ENCODE measurements around the gene FARP2. TPM values are rescaled to one million over a fixed set of nuclear protein-coding genes. Genes with fewer than 3 reads are reported as not detected.

Gene FARP2
- total and polyA plus RNA-seq, 2 of the 13 experiments (the other 11 are each of a cell fraction or from before 2014, with no cell fraction given) = 28.0 to 45.4 TPM

DNA sequence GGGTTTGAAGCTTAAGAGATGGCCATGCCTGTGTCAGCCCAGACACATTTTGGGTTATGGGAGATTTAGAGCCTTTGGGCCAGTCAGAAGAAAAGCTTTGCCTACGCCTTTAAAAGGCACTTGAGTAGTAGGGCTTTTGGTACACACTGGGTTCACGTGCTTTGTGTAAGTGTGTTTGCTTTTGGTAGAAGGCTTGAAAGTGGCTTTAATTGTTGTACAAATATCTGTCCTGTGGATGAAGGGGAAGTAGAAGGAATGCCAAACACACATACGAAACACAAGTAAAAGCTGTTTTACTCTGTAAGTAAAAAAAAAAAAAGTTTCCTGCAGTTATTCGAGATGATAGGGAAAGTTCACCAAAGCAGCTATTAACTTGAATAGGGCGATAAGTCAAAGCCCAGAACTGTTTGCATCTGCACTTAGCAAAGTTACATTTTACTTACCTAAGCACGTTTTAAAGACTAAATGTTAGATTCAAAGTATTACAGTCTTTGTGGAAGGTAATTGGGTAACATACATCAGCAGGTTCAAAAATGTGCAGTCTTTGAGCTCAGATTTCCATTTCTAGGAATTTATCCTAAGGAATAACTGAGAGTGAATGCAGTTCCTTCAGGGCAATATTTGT lies 76.9 kb downstream of the FARP2 start (continued):
- TF ChIP-seq KLF16 (CRISPR knock-in tag; IDR thresholded peaks at IDR 0.05) = peak in 1 of 2 experiments; percentile 79; a peak in 1 of 4 replicates
- TF ChIP-seq PAX8 (CRISPR knock-in tag; IDR thresholded peaks at IDR 0.05; ENCODE audit: borderline replicate concordance) = no peak
- TF ChIP-seq, protein P1, sequence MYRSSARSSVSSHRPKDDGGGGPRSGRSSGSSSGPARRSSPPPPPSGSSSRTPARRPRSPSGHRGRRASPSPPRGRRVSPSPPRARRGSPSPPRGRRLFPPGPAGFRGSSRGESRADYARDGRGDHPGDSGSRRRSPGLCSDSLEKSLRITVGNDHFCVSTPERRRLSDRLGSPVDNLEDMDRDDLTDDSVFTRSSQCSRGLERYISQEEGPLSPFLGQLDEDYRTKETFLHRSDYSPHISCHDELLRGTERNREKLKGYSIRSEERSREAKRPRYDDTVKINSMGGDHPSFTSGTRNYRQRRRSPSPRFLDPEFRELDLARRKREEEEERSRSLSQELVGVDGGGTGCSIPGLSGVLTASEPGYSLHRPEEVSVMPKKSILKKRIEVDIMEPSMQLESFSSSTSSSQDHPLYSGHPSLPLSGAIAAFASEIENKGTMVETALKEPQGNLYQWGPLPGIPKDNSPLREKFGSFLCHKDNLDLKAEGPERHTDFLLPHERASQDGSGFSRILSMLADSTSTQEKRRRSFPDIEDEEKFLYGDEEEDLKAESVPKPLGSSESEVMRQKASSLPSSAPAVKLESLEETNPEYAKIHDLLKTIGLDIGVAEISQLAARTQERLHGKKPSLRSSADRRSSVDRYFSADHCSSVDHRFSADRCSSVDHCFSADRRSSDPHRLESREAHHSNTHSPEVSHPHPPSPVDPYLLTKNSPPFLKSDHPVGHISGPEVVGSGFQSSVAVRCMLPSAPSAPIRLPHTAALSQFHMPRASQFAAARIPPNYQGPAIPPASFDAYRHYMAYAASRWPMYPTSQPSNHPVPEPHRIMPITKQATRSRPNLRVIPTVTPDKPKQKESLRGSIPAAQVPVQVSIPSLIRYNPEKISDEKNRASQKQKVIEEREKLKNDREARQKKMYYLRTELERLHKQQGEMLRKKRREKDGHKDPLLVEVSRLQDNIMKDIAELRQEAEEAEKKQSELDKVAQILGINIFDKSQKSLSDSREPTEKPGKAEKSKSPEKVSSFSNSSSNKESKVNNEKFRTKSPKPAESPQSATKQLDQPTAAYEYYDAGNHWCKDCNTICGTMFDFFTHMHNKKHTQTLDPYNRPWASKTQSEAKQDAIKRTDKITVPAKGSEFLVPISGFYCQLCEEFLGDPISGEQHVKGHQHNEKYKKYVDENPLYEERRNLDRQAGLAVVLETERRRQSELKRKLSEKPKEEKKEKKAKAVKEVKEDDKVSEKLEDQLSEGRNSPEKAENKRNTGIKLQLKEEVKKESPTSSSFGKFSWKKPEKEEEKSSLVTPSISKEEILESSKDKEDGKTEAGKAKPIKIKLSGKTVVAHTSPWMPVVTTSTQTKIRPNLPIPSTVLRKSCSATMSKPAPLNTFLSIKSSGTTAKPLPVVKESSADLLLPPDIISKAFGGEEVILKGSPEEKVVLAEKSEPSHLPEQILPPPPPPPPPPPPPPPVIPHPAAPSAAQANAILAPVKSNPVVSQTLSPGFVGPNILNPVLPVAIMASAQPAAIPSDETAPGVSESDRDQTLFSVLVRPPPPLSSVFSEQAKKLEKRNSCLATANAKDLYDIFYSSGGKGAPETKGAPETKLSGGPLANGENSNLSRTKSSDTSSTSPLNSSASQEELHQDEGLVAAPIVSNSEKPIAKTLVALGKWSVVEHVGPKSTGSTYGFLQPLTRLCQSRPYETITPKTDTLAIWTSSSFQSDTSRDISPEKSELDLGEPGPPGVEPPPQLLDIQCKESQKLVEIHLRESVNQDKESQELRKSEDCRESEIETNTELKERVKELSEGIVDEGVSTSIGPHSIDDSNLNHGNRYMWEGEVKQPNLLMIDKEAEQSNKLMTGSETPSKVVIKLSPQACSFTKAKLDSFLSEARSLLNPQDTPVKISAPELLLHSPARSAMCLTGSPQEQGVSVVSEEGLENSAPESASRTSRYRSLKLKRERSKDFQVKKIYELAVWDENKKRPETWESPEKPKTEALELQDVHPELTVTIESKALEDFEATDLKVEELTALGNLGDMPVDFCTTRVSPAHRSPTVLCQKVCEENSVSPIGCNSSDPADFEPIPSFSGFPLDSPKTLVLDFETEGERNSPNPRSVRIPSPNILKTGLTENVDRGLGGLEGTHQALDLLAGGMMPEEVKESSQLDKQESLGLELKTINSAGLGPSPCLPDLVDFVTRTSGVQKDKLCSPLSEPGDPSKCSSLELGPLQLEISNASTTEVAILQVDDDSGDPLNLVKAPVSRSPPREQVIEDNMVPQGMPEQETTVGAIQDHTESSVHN (CRISPR knock-in tag; IDR thresholded peaks at IDR 0.05) = no peak
- TF ChIP-seq FLYWCH1 (CRISPR knock-in tag; IDR thresholded peaks at IDR 0.05) = no peak
- no peak for TF ChIP-seq SP1 (IDR thresholded peaks at IDR 0.05)
- no peak for TF ChIP-seq SP1 (CRISPR knock-in tag; IDR thresholded peaks at IDR 0.05)
- peak; percentile 57; the same call in 1 of the 2 replicates for TF ChIP-seq RCOR2 (CRISPR knock-in tag; IDR thresholded peaks at IDR 0.05)
- TF ChIP-seq, protein P2, sequence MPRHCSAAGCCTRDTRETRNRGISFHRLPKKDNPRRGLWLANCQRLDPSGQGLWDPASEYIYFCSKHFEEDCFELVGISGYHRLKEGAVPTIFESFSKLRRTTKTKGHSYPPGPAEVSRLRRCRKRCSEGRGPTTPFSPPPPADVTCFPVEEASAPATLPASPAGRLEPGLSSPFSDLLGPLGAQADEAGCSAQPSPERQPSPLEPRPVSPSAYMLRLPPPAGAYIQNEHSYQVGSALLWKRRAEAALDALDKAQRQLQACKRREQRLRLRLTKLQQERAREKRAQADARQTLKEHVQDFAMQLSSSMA (CRISPR knock-in tag; IDR thresholded peaks at IDR 0.05) = no peak
- peak; percentile 86 for TF ChIP-seq ZNF614 (CRISPR knock-in tag; IDR thresholded peaks at IDR 0.05; ENCODE audit: borderline replicate concordance)
- TF ChIP-seq CBX1 (IDR thresholded peaks at IDR 0.05; ENCODE audit: low read depth) = no peak
- TF ChIP-seq TRIM24 (CRISPR knock-in tag; IDR thresholded peaks at IDR 0.05) = no peak
- no peak for TF ChIP-seq TOPORS (CRISPR knock-in tag; IDR thresholded peaks at IDR 0.05)
- TF ChIP-seq, protein P3, sequence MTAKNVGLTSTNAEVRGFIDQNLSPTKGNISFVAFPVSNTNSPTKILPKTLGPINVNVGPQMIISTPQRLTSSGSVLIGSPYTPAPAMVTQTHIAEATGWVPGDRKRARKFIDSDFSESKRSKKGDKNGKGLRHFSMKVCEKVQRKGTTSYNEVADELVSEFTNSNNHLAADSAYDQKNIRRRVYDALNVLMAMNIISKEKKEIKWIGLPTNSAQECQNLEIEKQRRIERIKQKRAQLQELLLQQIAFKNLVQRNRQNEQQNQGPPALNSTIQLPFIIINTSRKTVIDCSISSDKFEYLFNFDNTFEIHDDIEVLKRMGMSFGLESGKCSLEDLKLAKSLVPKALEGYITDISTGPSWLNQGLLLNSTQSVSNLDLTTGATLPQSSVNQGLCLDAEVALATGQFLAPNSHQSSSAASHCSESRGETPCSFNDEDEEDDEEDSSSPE (CRISPR knock-in tag; IDR thresholded peaks at IDR 0.05) = 0 out of 2 replicates have a peak, but pooled peaks have one; percentile 15
- no peak for TF ChIP-seq CENPT (CRISPR knock-in tag; IDR thresholded peaks at IDR 0.05; ENCODE audit: low read depth)
- TF ChIP-seq, protein P4, sequence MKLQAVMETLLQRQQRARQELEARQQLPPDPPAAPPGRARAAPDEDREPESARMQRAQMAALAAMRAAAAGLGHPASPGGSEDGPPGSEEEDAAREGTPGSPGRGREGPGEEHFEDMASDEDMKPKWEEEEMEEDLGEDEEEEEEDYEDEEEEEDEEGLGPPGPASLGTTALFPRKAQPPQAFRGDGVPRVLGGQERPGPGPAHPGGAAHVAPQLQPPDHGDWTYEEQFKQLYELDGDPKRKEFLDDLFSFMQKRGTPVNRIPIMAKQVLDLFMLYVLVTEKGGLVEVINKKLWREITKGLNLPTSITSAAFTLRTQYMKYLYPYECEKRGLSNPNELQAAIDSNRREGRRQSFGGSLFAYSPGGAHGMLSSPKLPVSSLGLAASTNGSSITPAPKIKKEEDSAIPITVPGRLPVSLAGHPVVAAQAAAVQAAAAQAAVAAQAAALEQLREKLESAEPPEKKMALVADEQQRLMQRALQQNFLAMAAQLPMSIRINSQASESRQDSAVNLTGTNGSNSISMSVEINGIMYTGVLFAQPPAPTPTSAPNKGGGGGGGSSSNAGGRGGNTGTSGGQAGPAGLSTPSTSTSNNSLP (IDR thresholded peaks at IDR 0.05; ENCODE audit: low read depth, low read length) = no peak
- TF ChIP-seq POLR2AphosphoS2 (IDR thresholded peaks at IDR 0.05; ENCODE audit: low read depth, low read length) = no peak
- TF ChIP-seq MAFF (IDR thresholded peaks at IDR 0.05; ENCODE audit: low read depth, low read length) = peak; percentile 26; the same call in 1 of the 2 replicates
- TF ChIP-seq PRMT3 (CRISPR knock-in tag; IDR thresholded peaks at IDR 0.05; ENCODE audit: borderline replicate concordance, low read depth) = no peak
- no peak for TF ChIP-seq PHF20 (CRISPR knock-in tag; IDR thresholded peaks at IDR 0.05)

All from HepG2 (cell line).